H9 (cell line): ENCODE measurements around the gene DNAJC24. TPM values are rescaled to one million over a fixed set of nuclear protein-coding genes. Genes with fewer than 3 reads are reported as not detected.

Experiments
- DNase-seq: peaks from one replicate; pipeline ENCODE4 v3.0.0-alpha.2; 2017
- H2AFZ ChIP-seq: one replicate; pipeline ENCODE4 v1.6.1; 2013; ENCODE audit warnings: mild to moderate bottlenecking, low read length, control low read depth, moderate library complexity
- H2AK5ac ChIP-seq: 2 replicates; pipeline ENCODE4 v1.6.1; 2013; ENCODE audit warnings: low read length, control low read depth, mixed read lengths; ENCODE audit not compliant: insufficient read length
- H2BK120ac ChIP-seq: one replicate; pipeline ENCODE4 v1.6.1; 2013; ENCODE audit warnings: low read depth, mild to moderate bottlenecking, low read length, control low read depth, inconsistent platforms; ENCODE audit not compliant: poor library complexity, severe bottlenecking
- H2BK12ac ChIP-seq: 2 replicates; pipeline ENCODE4 v1.6.1; 2013; ENCODE audit warnings: low read length, control low read depth, mixed read lengths, low read depth; ENCODE audit not compliant: insufficient read length
- H2BK15ac ChIP-seq: 2 replicates; pipeline ENCODE4 v1.6.1; 2013; ENCODE audit warnings: low read depth, low read length, control low read depth
- H2BK20ac ChIP-seq: one replicate; pipeline ENCODE4 v1.6.1; 2013; ENCODE audit warnings: low read depth, mild to moderate bottlenecking, low read length, control low read depth, inconsistent platforms; ENCODE audit not compliant: poor library complexity, severe bottlenecking
- H2BK5ac ChIP-seq: 2 replicates; pipeline ENCODE4 v1.6.1; 2013; ENCODE audit warnings: low read length, control low read depth, mixed read lengths; ENCODE audit not compliant: insufficient read length
- H3K14ac ChIP-seq: 2 replicates; pipeline ENCODE4 v1.6.1; 2013; ENCODE audit warnings: low read length, control low read depth; ENCODE audit not compliant: insufficient read depth
- H3K18ac ChIP-seq: 2 replicates; pipeline ENCODE4 v1.6.1; 2013; ENCODE audit warnings: low read depth, mild to moderate bottlenecking, mixed read lengths, low read length, control low read depth; ENCODE audit not compliant: insufficient read length
- H3K23ac ChIP-seq: 2 replicates; pipeline ENCODE4 v1.6.1; 2013; ENCODE audit warnings: low read length, control low read depth, mixed read lengths, low read depth; ENCODE audit not compliant: insufficient read length
- H3K23me2 ChIP-seq: 2 replicates; pipeline ENCODE4 v1.6.1; 2013; ENCODE audit warnings: low read depth, mild to moderate bottlenecking, mixed read lengths, low read length, control low read depth; ENCODE audit not compliant: insufficient read length, poor library complexity, severe bottlenecking
- H3K27ac ChIP-seq: 2 replicates; pipeline ENCODE4 v1.5.1; 2013; ENCODE audit warnings: low read length, control low read depth, mixed read lengths, low read depth; ENCODE audit not compliant: insufficient read length
- H3K27me3 ChIP-seq: 2 replicates; pipeline ENCODE4 v1.6.1; 2013; ENCODE audit warnings: low read length, control low read depth, inconsistent platforms; ENCODE audit not compliant: insufficient read depth
- H3K4ac ChIP-seq: 2 replicates; pipeline ENCODE4 v1.6.1; 2013; ENCODE audit warnings: low read depth, mild to moderate bottlenecking, control low read depth, inconsistent platforms, low read length, moderate library complexity
- H3K4me1 ChIP-seq: 2 replicates; pipeline ENCODE4 v1.6.1; 2013; ENCODE audit warnings: low read length, control low read depth, inconsistent platforms; ENCODE audit not compliant: insufficient read depth
- H3K4me2 ChIP-seq: 2 replicates; pipeline ENCODE4 v1.6.1; 2013; ENCODE audit warnings: low read length, control low read depth, mixed read lengths; ENCODE audit not compliant: insufficient read length, insufficient read depth
- H3K56ac ChIP-seq: 2 replicates; pipeline ENCODE4 v1.6.1; 2013; ENCODE audit warnings: low read depth, mild to moderate bottlenecking, mixed read lengths, low read length, control low read depth; ENCODE audit not compliant: insufficient read length
- H3K79me1 ChIP-seq: 2 replicates; pipeline ENCODE4 v1.6.1; 2013; ENCODE audit warnings: low read depth, mild to moderate bottlenecking, moderate library complexity, low read length, control low read depth, inconsistent platforms; ENCODE audit not compliant: insufficient read depth, poor library complexity, severe bottlenecking
- H3K79me2 ChIP-seq: 2 replicates; pipeline ENCODE4 v1.6.1; 2013; ENCODE audit warnings: low read length, control low read depth, inconsistent platforms; ENCODE audit not compliant: insufficient read depth
- H3K9ac ChIP-seq: 2 replicates; pipeline ENCODE4 v1.6.1; 2013; ENCODE audit warnings: low read length, control low read depth, mixed read lengths; ENCODE audit not compliant: insufficient read length; ENCODE audit errors: extremely low read depth
- H3K9me3 ChIP-seq: one replicate; pipeline ENCODE4 v1.6.1; 2013; ENCODE audit warnings: low read depth, low read length, inconsistent platforms; ENCODE audit not compliant: control insufficient read depth
- H3T11ph ChIP-seq: one replicate; pipeline ENCODE4 v1.6.1; 2013; ENCODE audit warnings: mild to moderate bottlenecking, low read length, control low read depth, inconsistent platforms
- H4K20me1 ChIP-seq: one replicate; pipeline ENCODE4 v1.6.1; 2013; ENCODE audit not compliant: control insufficient read depth, insufficient read length, insufficient read depth
- H4K5ac ChIP-seq: 2 replicates; pipeline ENCODE4 v1.6.1; 2013; ENCODE audit warnings: low read depth, mild to moderate bottlenecking, mixed read lengths, low read length, control low read depth; ENCODE audit not compliant: insufficient read length
- H4K8ac ChIP-seq: replicated peaks from 2 replicates; pipeline ENCODE4 v1.6.1; 2013; ENCODE audit warnings: low read length, control low read depth, mixed read lengths, low read depth; ENCODE audit not compliant: insufficient read length
- H4K91ac ChIP-seq: 2 replicates; pipeline ENCODE4 v1.6.1; 2013; ENCODE audit warnings: low read depth, mild to moderate bottlenecking, moderate library complexity, mixed read lengths, low read length, control low read depth; ENCODE audit not compliant: insufficient read length
- H3K27ac Mint-ChIP-seq, 3 experiments: 2 replicates in 2 of 3; 3 replicates in 1 of 3; pipeline ENCODE4 v1.8.0; 2020 to 2021; ENCODE audit warnings: mixed read lengths in 3 of 3, mild to moderate bottlenecking in 1 of 3, moderate library complexity in 1 of 3
- H3K27me3 Mint-ChIP-seq: 2 replicates; pipeline ENCODE4 v1.8.0; 2021; ENCODE audit warnings: low read depth, mild to moderate bottlenecking, moderate library complexity, mixed read lengths
- H3K36me3 Mint-ChIP-seq, 3 experiments: 2 replicates in 2 of 3; 3 replicates in 1 of 3; pipeline ENCODE4 v1.8.0; 2020 to 2021; ENCODE audit warnings: low read depth in 3 of 3, mixed read lengths in 3 of 3; ENCODE audit not compliant: insufficient read depth in 1 of 3
- H3K4me1 Mint-ChIP-seq, 2 experiments: 2 replicates each; pipeline ENCODE4 v1.8.0; 2020; ENCODE audit warnings: mixed read lengths in 2 of 2
- H3K4me3 Mint-ChIP-seq, 2 experiments: 2 replicates in 1 of 2; 3 replicates in 1 of 2; pipeline ENCODE4 v1.8.0; 2020 to 2021; ENCODE audit warnings: mild to moderate bottlenecking in 2 of 2, mixed read lengths in 2 of 2, moderate library complexity in 1 of 2
- H3K9me3 Mint-ChIP-seq, 2 experiments: 2 replicates in 1 of 2; 3 replicates in 1 of 2; pipeline ENCODE4 v1.8.0; 2020; ENCODE audit warnings: mild to moderate bottlenecking in 2 of 2, mixed read lengths in 2 of 2, moderate library complexity in 1 of 2
- CTCF ChIP-seq: fragments of 200-600 bp; sonication (generic); conservative IDR thresholded peaks from 3 replicates; pipeline ENCODE4 v1.8.0; 2021; ENCODE audit warnings: antibody characterized with exemption, mild to moderate bottlenecking
- WGBS: extraction: QIAGEN DNeasy Blood & Tissue Kit; methylation state at CpG from one replicate; pipeline ENCODE4 v1.1.7; 2013; ENCODE audit warnings: missing lambda C conversion rate, low lambda C conversion rate, mixed read lengths; ENCODE audit not compliant: insufficient read length; ENCODE audit errors: extremely low coverage; 5-methylcytosine and 5-hydroxymethylcytosine counted together
- total RNA-seq: library from RNA; stranded (reverse); gene quantifications from 2 replicates; pipeline ENCODE4 v1.2.1, GENCODE V29; 2021

DNAJC24 gene
- total RNA-seq, 1 experiment from 2014 or later = 16.7 TPM

DNA sequence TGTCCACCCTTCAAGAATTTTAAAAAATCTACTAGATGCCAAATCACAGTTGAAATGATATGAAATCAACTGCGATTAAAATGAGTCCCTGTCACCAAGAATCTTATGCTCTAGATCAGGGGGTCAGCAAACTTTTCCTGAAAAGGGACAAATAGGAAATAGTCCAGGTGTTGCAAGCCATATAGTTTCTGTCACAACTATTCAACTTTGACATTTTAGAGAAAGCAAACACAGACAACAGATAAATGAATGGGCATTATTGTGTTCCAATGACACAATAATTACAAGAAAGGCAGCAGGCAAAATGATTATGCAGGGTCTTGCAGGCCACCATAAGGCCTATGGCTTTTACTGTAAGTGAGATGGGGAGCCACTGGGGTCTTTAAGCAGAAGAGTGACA, 81.2 kb downstream of the DNAJC24 start:
- H3K4ac ChIP-seq = no peak overlapping the region
- no peak for TF ChIP-seq CTCF
- Mint-ChIP-seq H3K4me3 (no peak overlapping the region), H3K27ac (no peak overlapping the region; a peak in 1 of 7 replicates), H3K36me3 (peaks cover 3 to 23% (median 7%) of the 10 kb centered on the region in 3 experiments), H3K27me3 (no peaks in the 10 kb centered on the region), H3K9me3 (no peaks in the 10 kb centered on the region), H3K4me1 (0 out of 4 replicates have a peak, but pooled peaks cover 0 to 3% of the 10 kb centered on the region in 2 experiments)
- no peaks in the 10 kb centered on the region for H3K79me1 ChIP-seq
- H2AK5ac ChIP-seq = no peak overlapping the region
- no peak overlapping the region for H2BK5ac ChIP-seq
- no peak overlapping the region for H4K91ac ChIP-seq
- H3K4me1 ChIP-seq = no peaks in the 10 kb centered on the region
- H3K14ac ChIP-seq = no peak overlapping the region
- no peak overlapping the region for H3K9ac ChIP-seq
- no peak overlapping the region for H2AFZ ChIP-seq
- H2BK12ac ChIP-seq = no peak overlapping the region
- H3K27me3 ChIP-seq = no peaks in the 10 kb centered on the region
- H2BK120ac ChIP-seq = no peak overlapping the region
- no peak for DNase-seq
- no peaks in the 10 kb centered on the region for H3K9me3 ChIP-seq
- no CpG with 5 or more reads among the region's 1 CpG for WGBS
- no peaks in the 10 kb centered on the region for H4K20me1 ChIP-seq
- no peak overlapping the region for H4K8ac ChIP-seq
- no peak overlapping the region for H2BK20ac ChIP-seq
- no peak overlapping the region for H4K5ac ChIP-seq
- H3K23ac ChIP-seq = no peak overlapping the region
- no peak overlapping the region for H3T11ph ChIP-seq
- H3K56ac ChIP-seq = no peak overlapping the region
- H3K79me2 ChIP-seq = no peaks in the 10 kb centered on the region
- no peak overlapping the region for H3K18ac ChIP-seq
- no peak overlapping the region for H2BK15ac ChIP-seq
- no peaks in the 10 kb centered on the region for H3K23me2 ChIP-seq
- no peak overlapping the region for H3K4me2 ChIP-seq
- no peak overlapping the region for H3K27ac ChIP-seq
